NK-92 (cell line): ENCODE results near the gene CFAP299.
"Not testable (repeated sequence)": the region's sequence is repeated elsewhere in the genome, so short reads cannot be mapped to it uniquely, and the experiment has no call there.

Source experiments
- DNase-seq: peaks from one replicate; lab custom pipeline; 2025; ENCODE audit not compliant: unreplicated experiment; lab: John Stamatoyannopoulos, UW

CFAP299 gene

DNA sequence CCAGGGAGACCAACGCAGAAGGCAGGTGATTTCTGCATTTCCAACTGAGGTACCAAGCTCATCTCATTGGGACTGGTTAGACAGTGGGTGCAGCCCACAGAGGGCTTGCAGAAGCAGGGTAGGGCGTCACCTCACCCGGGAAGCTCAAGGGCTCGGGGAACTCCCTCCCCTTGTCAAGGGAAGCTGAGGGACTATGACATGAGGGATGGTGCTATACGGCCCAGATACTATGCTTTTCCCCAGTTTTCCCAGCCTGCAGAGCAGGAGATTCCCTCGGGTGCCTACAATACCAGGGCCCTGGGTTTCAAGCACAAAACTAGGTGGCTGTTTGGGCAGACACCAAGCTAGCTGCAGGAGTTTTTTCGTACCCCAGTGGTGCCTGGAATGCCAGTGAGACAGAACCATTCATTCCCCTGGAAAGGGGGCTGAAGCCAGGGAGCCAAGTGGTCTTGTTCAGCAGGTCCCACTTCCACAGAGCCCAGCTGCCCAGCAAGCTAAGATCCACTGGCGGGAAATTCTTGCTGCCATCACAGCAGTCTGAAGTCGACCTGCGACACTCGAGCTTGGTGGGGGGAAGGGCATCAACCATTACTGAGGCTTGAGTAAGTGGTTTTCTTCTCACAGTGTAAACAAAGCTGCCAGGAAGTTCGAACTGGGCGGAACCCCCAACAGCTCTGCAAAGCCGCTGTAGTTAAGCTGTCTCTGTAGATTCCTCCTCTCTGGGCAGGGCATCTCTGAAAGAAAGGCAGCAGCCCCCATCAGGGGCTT lies 103.9 kb downstream of the CFAP299 start:
- DNase-seq, result not testable (repeated sequence)

DNA sequence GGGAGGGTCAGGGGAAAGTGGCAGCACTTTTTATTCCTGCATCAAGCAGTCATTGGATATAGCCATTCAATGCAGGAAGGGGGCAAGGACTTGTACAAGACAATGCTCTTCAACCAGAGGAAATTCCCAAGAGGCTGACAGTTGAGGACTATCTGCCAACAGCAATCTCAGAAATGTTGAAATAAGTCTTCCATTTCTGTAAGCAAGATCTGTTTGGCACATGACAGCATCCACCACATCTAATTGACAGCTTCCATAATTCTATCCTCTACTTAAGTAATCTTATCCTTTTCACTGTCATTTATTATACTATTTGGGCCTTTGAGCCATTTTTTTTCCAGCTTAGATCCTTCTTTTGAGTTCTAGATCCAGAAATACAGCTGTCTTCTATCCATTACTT lies 110.7 kb downstream of the CFAP299 start:
- DNase-seq, result no peak

DNA sequence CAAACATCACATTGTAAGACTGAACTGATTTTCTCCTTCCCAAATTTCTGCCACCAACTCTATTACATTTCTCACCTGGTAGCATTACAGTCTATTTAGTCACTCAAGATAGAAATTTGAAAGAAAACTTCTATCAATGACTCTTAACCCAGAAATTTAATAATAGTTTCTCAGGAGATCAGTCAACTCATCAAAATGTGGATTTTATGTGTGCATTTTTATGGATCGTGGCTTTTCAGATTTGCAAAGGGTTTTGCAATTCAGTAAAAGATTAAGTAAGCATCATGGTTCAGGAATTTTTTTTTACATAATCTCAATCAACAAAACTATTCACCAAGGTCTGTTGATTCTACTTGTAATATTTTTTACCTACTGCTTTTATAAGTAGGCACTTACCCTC lies 111.1 kb downstream of the CFAP299 start:
- no peak for DNase-seq

DNA sequence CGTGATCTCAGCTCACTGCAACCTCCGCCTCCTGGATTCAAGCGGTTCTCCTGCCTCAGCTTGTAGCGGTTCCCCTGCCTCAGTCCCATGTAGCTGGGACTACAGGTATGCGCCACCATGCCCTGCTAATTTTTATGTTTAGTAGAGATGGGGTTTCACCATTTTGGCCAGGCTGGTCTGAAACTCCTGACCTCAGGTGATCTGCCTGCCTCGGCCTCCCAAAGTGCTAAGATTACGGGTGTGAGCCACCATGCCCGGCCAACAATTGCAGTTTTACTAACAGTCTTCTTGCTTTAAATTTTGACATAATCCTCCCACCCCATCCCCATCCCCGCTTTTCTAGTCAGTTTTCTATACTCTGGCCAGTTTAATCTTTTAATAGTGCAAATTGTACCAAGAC lies 112.0 kb downstream of the CFAP299 start:
- no peak for DNase-seq

DNA sequence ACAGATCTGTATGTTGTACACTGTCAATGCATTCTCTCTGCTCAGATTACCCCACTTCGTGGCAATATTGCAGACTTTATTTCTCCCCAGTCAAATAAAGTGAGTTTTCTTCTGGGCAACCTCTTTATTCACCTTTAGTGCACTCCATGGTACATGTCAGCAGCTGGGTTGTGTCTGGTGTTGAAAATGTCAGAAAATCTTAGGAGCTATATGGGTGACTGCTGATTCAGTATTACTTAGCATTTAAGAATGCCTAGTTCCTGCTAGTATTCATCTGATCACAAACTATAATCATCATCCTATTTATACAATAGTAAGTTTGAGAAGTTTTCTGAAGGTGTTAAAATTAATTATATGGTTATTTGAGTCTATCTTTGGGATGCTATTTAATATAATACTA lies 112.5 kb downstream of the CFAP299 start:
- no peak for DNase-seq

DNA sequence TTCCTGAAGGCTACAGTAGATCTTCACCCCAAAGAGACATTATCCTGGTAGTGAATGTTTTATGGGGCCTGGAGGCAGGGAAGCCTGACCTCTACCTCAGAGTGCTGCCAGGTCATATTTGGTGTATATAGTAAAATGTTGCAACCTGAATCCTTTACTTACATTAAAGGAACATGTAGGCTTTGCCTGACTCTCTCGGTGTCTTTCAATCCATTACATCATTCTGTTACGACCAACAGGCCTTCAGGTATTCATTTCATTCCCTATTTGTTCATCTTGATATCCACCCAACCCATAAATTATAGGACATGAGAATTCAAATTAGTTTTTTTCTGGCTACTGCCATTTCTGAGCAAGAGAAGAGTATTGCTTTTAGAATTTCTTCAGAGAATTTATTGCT lies 116.5 kb downstream of the CFAP299 start:
- no peak for DNase-seq

DNA sequence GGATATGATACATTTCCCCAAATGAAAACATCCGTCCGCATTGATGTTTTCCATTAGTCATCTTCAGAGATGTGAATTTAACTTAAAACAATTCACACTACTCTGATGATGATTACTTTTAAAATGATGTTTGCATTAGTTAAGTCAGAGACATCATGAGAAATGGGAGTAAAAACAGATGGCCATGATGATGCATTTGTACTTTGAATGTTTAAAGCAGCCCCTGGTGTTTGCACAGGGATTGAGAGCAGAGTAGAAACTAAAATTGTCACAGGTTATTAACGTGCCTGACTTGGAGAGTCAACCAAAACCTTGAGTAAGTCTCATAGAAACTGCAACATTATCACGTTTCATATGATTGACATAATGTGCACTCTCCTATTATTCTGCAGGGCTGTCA lies 117.2 kb downstream of the CFAP299 start:
- no peak for DNase-seq

DNA sequence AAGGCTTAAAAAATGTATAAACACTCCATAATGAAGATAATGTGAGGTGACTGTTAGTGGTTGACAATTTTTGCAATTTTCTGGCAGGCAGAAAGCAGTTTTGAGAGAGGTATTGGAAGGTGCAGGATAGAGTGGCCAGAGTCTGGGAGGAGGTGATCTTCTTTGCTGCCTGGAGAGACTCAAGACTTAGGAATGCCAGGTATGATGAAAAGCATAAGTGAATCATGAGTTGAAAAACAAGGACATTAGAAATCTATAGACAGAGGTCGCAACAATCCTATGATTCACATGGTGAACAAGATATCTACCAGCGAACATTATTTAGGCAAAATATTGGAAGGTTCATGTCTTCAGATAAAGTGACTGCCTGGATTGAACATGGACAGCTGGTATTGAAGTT lies 118.5 kb downstream of the CFAP299 start:
- DNase-seq, result no peak

DNA sequence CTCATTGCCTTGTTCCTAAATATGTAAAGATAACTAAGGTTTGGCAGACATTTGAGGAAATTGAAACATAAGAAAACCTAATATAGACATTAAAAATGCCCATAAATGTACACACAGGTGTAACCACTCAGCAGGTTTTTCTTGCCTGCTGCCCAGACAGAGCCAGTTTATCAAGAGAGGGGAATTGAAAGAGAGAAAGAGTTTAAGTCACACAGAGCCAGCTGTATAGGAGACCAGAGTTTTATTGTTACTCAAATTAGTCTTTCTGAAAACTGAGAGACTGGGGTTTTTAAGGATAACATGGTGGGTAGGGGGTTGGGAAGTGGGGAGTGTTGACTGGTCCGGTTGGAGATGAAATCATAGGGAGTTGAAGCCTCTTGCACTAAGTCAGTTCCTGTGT lies 119.0 kb downstream of the CFAP299 start:
- DNase-seq, result no peak

DNA sequence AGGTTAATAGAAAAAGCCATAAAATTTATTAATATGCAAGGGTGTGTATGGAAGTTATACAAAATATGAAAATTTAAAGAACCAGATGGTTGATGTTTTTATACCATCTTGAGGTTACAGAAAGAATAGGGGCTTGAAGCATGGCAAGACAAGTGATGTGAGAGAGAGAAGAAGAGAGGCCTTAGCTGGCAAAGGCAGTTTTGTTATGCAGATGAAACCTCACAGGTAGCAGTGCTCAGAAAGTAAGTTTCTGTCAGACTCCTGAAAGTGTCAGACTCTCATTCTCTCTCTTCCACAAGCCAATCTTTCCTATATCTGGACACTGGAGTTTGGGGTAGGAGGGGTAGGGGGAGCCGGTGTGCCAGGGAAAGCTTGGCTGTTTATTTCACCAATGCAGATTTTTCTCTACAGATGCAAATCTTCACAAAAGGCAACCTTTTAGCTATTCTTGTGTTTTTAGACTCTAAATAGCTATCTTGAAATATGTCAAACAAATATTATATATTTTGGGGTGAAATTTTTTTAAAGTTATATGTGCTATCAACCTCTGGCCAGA lies 124.5 kb downstream of the CFAP299 start:
- DNase-seq, result no peak

DNA sequence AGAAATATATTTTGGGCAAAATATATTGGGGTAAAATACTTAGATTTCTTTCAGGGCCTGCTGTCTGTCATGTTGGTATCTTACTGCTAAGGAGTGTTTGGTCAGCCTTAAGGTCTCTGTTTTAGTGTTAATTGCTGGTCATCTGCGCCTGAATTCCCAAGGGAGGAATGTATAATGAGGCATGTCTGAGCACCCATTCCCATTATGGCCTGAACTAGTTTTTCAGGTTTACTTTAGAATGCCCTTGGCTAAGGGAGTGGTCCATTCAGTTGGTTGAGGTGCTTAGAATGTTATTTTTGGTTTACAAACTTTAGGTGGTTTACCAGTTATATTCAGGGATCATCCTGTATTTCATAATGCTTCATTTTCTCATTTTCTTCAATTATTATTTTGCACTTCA lies 125.9 kb downstream of the CFAP299 start:
- no peak for DNase-seq

DNA sequence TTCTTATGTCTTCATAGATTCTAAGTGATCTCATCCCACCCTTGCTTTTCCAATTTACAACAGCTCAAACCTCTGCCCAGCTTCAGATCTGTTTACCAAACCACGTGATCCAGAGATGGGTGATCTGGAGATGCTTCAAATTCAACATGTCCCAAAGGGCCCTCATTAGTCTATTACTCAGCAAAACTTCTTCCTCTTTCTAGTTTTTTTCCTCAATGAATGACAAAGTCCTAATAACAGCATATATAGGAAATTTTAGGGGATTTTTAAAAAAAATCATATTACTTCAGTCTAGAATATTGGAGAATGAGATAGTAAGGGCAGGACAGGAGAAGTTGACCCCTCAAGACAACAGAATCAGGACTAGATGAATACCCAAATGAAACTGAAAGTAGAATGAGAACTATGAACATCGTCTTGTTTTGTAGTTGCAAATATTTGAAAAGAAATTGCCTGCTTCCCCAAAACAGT lies 127.1 kb downstream of the CFAP299 start:
- DNase-seq, result no peak

DNA sequence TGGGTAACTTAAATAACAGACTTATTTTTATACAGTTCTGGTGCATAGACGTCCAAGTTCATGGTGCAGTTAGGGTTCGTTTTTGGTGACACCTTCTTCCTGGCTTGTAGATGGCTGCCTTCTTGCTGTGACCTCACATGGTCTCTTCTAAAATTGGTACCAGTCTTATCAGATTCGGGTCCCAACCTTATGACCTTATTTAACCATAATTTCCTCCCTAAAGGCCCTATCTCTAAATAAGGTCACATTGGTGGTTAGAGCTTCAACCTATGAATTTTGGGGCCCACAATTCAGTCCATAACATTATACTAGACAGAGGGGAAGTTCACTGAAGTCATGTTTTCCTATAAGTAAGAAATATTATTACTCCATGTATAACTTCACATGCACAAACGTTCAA lies 128.0 kb downstream of the CFAP299 start:
- no peak for DNase-seq

DNA sequence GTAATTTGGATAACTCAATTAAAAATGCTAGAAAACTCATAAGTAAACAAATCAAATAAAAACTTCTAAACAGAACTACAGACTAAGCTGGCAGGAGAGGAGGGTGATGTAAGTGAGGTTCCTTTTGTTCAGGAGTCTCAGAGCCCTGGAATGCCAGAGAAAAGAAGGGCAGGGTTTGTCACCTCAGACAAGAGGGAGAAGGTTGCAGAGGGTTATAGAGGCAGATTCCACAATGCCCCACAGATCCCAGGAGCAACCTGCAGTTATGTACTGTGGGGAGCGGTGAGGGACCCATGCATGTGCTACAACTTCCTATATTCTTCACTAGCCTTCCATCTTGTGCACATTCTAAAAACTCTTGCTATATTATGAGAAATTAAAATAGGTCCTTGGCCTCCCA lies 129.7 kb downstream of the CFAP299 start:
- no peak for DNase-seq

DNA sequence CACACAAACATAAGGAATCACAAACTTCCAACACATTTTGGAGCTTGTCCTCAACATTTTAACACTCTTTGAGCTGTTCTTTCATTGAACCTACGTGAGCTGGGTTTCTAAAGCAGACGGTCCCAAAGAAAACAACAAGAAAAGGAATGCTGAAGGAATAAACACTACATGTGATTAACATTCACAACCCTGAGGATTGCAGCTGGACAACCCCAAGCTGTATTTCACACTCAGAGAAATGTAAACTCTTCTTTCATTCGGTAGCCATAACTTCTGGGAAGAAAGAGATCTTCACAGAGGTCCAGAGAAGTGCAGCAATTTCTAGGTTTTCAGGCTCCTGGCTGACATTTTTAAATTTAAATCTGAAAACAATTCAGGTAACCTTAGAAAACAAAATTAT lies 130.2 kb downstream of the CFAP299 start:
- DNase-seq, result no peak

DNA sequence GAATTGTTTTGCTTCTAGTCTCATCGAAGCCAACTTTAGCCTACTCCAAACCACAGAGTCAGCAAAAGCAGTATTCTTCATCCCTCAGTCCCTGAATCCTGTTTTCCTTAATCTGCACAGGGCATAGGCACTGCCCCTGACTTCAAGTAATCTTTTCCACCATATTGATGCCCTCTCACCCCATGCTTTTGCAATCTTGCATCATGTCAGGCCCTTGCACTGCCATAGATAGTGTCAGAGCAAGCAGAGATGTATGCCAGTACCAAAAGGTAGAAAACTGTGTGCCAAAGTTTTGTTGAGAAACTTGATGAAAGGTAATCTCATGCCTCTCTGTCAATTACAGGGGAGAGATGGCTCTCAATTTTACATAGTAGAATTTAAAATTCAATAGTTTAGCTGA lies 131.1 kb downstream of the CFAP299 start:
- no peak for DNase-seq

DNA sequence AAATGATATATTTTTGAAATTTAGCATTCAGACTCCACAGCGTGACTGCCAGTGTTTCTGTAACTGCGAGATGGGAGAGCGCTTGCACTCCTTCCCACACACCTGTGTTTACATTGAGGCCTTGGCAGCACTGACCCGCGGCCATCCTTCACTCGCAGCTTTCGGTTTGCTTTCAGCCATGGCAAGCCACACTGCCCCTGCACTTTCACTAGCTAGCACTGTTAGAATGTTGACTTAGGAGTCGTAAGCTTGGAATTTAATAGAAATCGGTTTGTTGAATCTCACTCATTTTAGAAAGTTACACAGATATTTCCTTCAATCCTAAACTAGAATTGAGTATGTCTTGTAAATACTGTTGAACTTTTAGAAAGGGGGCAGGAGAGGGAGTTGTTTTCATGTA lies 136.2 kb downstream of the CFAP299 start:
- DNase-seq, result no peak

DNA sequence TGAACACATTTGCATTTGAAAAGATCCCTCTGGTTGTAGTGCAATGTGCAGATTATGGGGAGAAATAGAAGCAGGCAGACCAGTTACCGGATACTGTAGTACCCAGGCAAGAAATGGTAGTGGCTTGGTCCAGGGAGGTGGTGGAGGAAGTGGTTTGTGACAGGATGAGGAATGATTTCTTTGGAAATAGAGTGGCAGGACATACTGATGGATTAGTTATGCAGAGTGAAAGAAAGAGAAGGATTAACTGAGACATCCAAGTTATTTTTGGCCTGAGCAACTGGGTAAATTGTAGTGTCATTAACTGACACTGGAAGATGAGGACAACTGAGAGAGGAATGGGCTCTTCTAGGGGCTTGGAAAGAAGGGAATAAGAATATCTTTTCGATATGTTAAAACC lies 139.7 kb downstream of the CFAP299 start:
- DNase-seq, result no peak

DNA sequence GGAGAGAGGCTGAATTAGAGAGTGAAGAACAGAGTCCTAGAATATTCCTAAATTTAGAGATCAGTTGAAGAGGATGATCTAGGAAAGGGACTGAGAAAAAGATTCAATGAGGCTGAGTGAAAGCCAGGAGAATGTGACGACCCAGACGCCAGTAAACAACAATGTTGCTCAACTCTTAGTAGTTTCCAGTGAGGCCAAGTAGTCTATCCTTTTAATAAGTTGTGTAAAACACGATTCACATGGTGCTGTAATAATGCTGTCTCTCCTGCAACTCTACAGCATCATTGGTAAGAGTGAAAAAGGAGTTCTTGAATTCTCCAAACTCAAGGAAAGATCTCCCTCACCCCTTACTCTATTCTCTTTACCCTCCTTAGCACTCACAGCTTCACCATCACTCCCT lies 140.3 kb downstream of the CFAP299 start:
- no peak for DNase-seq

DNA sequence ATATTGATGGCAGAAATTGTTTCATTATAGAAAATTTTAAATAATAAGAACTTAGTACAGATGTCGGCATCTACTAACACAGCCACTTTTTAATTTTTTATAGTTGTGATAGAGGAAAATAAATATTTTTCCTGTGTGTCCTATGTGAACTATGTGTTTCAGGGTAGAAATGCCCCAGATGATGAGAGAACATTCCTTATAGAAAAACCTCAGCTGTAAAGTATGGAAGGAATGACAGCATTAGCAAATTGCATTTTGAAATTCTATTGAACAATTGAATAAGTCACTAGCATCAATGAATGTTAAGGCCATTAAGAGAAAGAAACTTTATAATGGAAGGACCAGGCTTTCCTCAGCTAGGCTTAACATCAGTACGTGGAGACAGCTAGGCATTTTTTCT lies 149.2 kb downstream of the CFAP299 start:
- DNase-seq, result no peak

DNA sequence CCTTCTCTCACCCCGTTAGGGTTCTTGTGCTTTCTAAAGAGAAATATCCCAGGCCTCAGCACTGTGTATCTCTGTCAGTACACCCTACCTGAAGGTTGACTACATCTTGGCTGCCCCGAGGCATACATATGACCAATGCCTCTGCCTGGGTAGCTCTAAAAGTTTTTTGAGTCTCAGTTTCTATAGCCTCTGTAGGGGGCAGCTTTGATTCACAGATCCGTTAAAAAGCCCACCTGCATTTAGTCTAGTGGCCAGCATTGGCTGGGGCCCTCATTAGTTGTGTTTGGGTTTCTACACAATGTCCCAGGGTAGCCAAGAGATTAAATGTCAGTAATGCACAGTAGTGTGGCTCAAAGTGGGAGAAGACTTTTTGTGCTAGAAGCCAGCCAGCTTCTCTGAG lies 151.1 kb downstream of the CFAP299 start:
- no peak for DNase-seq

DNA sequence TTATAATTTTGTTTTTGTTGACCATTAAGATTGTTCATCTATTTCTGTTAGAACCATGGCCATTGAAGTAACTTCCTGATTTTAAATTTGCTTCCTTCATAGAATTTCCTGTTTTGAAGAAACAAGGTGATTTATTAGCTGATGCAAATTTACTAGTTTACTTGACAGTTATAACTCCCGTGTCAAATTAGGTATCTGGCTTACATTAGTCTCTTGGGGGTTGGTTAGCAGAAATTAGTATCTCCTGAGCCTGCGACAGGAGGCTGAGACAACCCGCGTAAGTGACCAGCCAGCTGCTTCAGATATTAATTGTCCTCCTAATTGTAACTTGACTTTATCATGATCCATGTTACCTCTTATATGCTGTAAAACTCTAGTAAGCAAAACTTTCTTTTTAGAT lies 154.3 kb downstream of the CFAP299 start:
- no peak for DNase-seq

DNA sequence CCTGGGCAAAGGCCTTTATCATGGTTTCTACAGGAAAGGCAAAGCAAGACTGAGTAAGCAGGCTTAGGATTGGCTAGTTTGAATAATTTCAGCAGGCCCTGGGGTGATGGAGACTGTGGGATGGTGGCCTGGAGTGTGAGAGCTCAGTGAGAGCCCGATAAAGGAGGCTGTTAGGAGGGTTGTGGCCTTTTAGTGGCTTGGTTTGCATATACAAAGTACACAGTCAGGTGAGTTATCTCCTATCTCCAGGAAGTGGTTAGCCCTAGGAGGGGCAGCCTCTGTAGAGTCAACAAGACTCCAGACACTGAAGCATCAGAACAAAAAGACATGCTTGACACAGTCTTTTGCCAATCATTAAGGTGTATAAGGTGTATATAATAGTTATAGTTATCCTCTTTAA lies 157.2 kb downstream of the CFAP299 start:
- DNase-seq, result no peak
